ENCODE data around the gene GALNTL6.

Gene GALNTL6

GRCh38 chr4:171889681-171890080 is 76.5 kb downstream of the GALNTL6 start:
- DNase-seq = no peak

GRCh38 chr4:171891038-171891437 is 77.8 kb downstream of the GALNTL6 start:
- DNase-seq = no peak

- DNase-seq = no peak
Observed at GRCh38 chr4:171896426-171896825, 83.2 kb downstream of the GALNTL6 start.

- DNase-seq = no peak
Observed at GRCh38 chr4:171919314-171919713, 106.1 kb downstream of the GALNTL6 start.

- no peak for DNase-seq
Observed at GRCh38 chr4:171920901-171921300, 107.7 kb downstream of the GALNTL6 start.

GRCh38 chr4:171924746-171925376 is 111.7 kb downstream of the GALNTL6 start:
- no peak for DNase-seq

- no peak for DNase-seq
Observed at GRCh38 chr4:171928336-171928735, 115.1 kb downstream of the GALNTL6 start.

GRCh38 chr4:171929477-171929876 is 116.3 kb downstream of the GALNTL6 start:
- DNase-seq = no peak

GRCh38 chr4:171929907-171930306 is 116.7 kb downstream of the GALNTL6 start:
- no peak for DNase-seq

GRCh38 chr4:171932238-171932637 is 119.0 kb downstream of the GALNTL6 start:
- DNase-seq = no peak

- no peak for DNase-seq
Observed at GRCh38 chr4:171940656-171941055, 127.5 kb downstream of the GALNTL6 start.

GRCh38 chr4:171947400-171947799 is 134.2 kb downstream of the GALNTL6 start:
- no peak for DNase-seq

GRCh38 chr4:171948038-171948437 is 134.8 kb downstream of the GALNTL6 start:
- no peak for DNase-seq

- no peak for DNase-seq
Observed at GRCh38 chr4:171954650-171955049, 141.4 kb downstream of the GALNTL6 start.

GRCh38 chr4:171956678-171957077 is 143.5 kb downstream of the GALNTL6 start:
- no peak for DNase-seq

GRCh38 chr4:171962110-171962509 is 148.9 kb downstream of the GALNTL6 start:
- no peak for DNase-seq

- DNase-seq = no peak
Observed at GRCh38 chr4:171966356-171966755, 153.2 kb downstream of the GALNTL6 start.

GRCh38 chr4:171978216-171978615 is 165.0 kb downstream of the GALNTL6 start:
- DNase-seq = no peak

- DNase-seq = no peak
Observed at GRCh38 chr4:171979461-171979860, 166.3 kb downstream of the GALNTL6 start.

GRCh38 chr4:171981185-171981584 is 168.0 kb downstream of the GALNTL6 start:
- DNase-seq = no peak

- no peak for DNase-seq
Observed at GRCh38 chr4:171983935-171984805, 171.0 kb downstream of the GALNTL6 start.

GRCh38 chr4:171985129-171985528 is 171.9 kb downstream of the GALNTL6 start:
- no peak for DNase-seq

GRCh38 chr4:171993247-171993646 is 180.0 kb downstream of the GALNTL6 start:
- no peak for DNase-seq

GRCh38 chr4:172007889-172008288 is 194.7 kb downstream of the GALNTL6 start:
- no peak for DNase-seq
